H7 (cell line): ENCODE measurements around the gene TICAM1. TPM values are rescaled to one million over a fixed set of nuclear protein-coding genes. Genes with fewer than 3 reads are reported as not detected.
A peak's percentile ranks its signal among the peaks of the same experiment; 100 is the strongest.
"Not testable (repeated sequence)": the region's sequence is repeated elsewhere in the genome, so short reads cannot be mapped to it uniquely, and the experiment has no call there.

Experiments used
- DNase-seq: peaks from one replicate; pipeline ENCODE4 v3.0.0; 2012
- H3K27me3 ChIP-seq: 2 replicates; pipeline ENCODE4 v1.6.0; 2011; ENCODE audit warnings: mild to moderate bottlenecking, low read length; ENCODE audit not compliant: control insufficient read depth, insufficient read depth
- H3K36me3 ChIP-seq: replicated peaks from 2 replicates; pipeline ENCODE4 v1.5.1; 2011; ENCODE audit warnings: low read length; ENCODE audit not compliant: control insufficient read depth, insufficient read depth
- H3K4me3 ChIP-seq: 2 replicates; pipeline ENCODE4 v1.5.1; 2011; ENCODE audit warnings: low read depth, mild to moderate bottlenecking, control low read depth, low read length, moderate library complexity; ENCODE audit not compliant: insufficient read depth
- total RNA-seq: library from RNA; depleted of rRNA; stranded (reverse); fragments of >200 nt; shearing (Covaris generic); gene quantifications from 2 replicates; pipeline ENCODE4 v1.2.3, GENCODE V29; 2014

Gene TICAM1
- total RNA-seq, 1 experiment from 2014 or later, result 0.17 TPM

GRCh38 chr19:4803736-4804695, 27.5 kb downstream of the TICAM1 start:
- DNase-seq, result peak; percentile 96
- Histone ChIP-seq H3K36me3 (no peaks in the 10 kb centered on the region), H3K4me3 (no peak overlapping the region), H3K27me3 (no peaks in the 10 kb centered on the region)

- Histone ChIP-seq H3K4me3 (no peak overlapping the region), H3K36me3 (no peaks in the 10 kb centered on the region)
- DNase-seq, result no peak
Measured at GRCh38 chr19:4802711-4803110, 28.8 kb downstream of the TICAM1 start.

DNA sequence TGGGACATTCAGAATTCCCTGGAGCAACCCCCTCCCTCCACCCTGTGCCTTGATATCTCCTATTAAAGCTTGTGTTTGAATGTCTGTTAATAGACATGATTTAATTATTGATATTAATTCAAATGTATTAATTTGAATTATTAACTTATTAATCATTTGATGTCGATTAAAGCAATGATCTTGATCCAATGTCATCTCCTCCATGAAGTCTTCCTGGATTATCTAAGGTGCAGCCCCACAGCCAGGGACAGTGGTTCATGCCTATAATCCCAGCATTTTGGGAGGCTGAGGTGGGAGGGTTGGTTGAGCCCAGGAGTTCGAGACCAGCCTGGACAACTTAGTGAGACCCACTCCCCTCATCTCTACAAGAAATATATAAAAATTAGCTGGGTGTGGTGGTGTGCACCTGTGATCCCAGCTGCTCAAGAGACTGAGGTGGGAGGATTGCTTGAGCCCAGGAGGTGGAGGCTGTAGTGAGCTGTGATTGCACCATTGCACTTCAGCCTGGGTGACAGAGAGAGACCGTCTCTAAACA, 30.4 kb downstream of the TICAM1 start:
- no peak overlapping the region for H3K4me3 ChIP-seq
- DNase-seq, result no peak
- H3K27me3 ChIP-seq, result no peaks in the 10 kb centered on the region
- H3K36me3 ChIP-seq, result no peaks in the 10 kb centered on the region

More at GRCh38 chr19:4802711-4803110, 28.8 kb downstream of the TICAM1 start:
- no peaks in the 10 kb centered on the region for H3K27me3 ChIP-seq

DNA sequence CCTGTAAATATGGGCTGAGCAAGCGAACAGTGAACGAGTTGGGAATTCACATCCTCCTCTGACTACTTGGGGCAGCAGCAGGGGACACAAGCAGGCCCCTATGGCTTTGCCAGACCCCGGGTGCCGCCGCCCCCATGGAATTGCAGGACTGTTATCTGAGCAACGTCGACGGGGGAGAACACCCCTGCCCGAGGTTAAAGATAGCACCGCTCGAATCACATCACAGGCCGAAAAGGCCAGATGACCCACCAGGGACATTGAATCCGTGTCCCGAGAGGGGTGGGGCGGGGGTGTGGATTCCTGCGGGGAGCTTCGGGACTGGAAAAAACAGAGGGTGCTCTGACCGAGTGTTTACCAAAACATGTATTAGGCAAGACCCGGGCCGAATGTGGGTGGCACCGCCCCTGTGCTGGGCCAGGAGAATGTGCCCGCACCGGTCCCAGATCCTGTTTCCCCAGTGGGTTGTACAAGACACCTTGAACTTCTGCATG, 30.9 kb downstream of the TICAM1 start:
- H3K27me3 ChIP-seq, result no peaks in the 10 kb centered on the region
- no peak overlapping the region for H3K4me3 ChIP-seq
- no peaks in the 10 kb centered on the region for H3K36me3 ChIP-seq
- peak; percentile 48 for DNase-seq

- Histone ChIP-seq H3K27me3 (no peaks in the 10 kb centered on the region), H3K4me3 (no peak overlapping the region), H3K36me3 (peaks cover 14% of the 10 kb centered on the region)
- peak; percentile 33 for DNase-seq
Measured at GRCh38 chr19:4795400-4795799, 36.1 kb downstream of the TICAM1 start.

DNA sequence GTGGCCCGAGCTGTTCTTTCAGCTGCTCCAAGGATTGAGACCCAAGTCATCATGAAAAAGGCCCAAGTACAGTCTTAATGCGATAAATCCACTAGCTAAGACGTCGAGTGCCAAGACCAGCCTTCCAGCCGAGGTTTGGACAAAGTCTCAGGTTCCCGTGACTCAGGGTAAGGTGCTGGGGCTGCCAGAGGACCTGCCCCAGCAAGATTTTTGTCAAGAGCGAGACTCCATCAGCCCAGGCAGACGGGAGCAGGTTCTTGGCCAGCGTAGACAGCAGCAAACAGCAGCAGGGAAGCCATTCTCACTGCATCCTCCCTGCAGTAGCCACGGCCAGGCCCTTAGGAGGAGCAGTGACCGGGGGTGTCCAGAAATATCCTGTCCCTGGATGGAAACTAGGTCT, 36.5 kb downstream of the TICAM1 start:
- Histone ChIP-seq H3K27me3 (no peaks in the 10 kb centered on the region), H3K4me3 (no peak overlapping the region), H3K36me3 (peaks cover 14% of the 10 kb centered on the region)
- peak; percentile 11 for DNase-seq

DNA sequence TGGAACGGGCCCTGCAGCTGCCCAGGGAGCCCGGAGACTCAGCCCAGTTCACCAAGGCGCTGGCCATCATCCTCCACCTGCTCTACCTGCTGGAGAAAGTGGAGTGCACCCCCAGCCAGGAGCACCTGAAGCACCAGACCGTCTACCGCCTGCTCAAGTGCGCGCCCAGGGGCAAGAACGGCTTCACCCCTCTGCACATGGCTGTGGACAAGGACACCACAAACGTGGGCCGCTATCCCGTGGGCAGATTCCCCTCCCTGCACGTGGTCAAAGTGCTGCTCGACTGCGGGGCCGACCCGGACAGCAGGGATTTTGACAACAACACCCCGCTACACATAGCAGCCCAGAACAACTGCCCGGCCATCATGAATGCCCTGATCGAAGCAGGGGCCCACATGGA, 38.2 kb downstream of the TICAM1 start:
- peaks cover 14% of the 10 kb centered on the region for H3K36me3 ChIP-seq
- DNase-seq, H3K4me3 ChIP-seq, H3K27me3 ChIP-seq: not testable (repeated sequence)

DNA sequence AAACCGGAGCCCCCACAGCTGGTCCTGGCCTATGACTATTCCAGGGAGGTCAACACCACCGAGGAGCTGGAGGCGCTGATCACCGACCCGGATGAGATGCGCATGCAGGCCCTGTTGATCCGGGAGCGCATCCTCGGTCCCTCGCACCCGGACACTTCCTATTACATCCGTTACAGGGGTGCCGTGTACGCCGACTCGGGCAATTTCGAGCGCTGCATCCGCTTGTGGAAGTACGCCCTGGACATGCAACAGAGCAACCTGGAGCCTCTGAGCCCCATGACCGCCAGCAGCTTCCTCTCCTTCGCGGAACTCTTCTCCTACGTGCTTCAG, 38.7 kb downstream of the TICAM1 start:
- H3K4me3 ChIP-seq, DNase-seq, H3K27me3 ChIP-seq: not testable (repeated sequence)
- peaks cover 14% of the 10 kb centered on the region for H3K36me3 ChIP-seq

GRCh38 chr19:4792019-4792865, 39.3 kb downstream of the TICAM1 start:
- peaks cover 14% of the 10 kb centered on the region for H3K36me3 ChIP-seq
- H3K27me3 ChIP-seq, result not testable (repeated sequence)
- DNase-seq, result peak; percentile 45
- peak overlapping the region; percentile 78 for H3K4me3 ChIP-seq

DNA sequence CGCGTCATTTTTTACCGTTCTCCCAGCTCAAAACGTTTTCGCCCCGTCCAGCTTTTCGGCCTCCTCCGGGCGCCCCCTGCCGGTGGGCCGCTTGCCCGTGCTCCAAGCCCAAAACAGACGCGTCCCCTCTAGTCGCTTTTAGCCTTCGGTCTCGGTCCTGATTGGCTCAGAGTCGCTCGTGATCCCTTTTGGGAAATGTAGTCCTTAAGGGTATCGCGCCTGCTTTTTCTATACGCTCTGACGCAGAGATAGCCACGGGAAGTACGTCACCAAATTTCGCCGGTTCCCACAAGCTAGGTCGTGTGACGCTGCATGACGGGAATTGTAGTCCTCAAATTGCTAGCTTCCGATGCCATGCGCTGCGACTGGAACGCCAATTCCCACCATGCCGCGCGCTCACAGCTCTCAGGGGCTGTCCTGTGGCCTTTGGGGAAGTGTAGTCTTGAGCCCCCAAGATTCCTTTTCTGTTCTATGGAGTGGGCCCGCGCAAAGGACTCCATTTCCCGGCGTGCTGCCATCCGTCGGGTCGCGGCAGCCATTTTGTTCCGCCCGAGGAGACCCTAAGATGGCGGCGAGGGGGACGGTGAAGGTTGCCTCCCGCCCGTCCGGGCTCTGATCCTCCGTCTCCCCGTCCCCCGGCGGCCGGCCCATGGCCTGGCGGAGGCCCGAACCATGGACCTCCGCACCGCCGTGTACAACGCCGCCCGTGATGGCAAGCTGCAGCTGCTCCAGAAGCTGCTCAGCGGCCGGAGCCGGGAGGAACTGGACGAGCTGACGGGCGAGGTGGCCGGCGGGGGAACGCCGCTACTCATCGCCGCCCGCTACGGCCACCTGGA, 40.1 kb downstream of the TICAM1 start, which contains the start of gene FEM1A:
Gene FEM1A (plus strand): TSS at position 552 of the 836 bp plus-strand sequence. CDS start 121 bp downstream, at position 673.
- Histone ChIP-seq H3K4me3 (peak within 1 kb of the TSS; percentile 78), H3K36me3 (peaks cover 14% of the 10 kb centered on the region), H3K27me3 (no peaks in the 10 kb centered on the region)
- peak; percentile 97 for DNase-seq

- H3K36me3 ChIP-seq, H3K4me3 ChIP-seq, DNase-seq, H3K27me3 ChIP-seq: not testable (repeated sequence)
Measured at GRCh38 chr19:4786412-4787016, 45.0 kb downstream of the TICAM1 start.

GRCh38 chr19:4781801-4782200, 49.7 kb downstream of the TICAM1 start:
- Histone ChIP-seq H3K4me3 (no peak overlapping the region), H3K36me3 (no peaks in the 10 kb centered on the region), H3K27me3 (no peaks in the 10 kb centered on the region)
- no peak for DNase-seq

GRCh38 chr19:4780860-4781259, 50.7 kb downstream of the TICAM1 start:
- no peaks in the 10 kb centered on the region for H3K36me3 ChIP-seq
- no peak overlapping the region for H3K4me3 ChIP-seq
- DNase-seq, result no peak
- H3K27me3 ChIP-seq, result no peaks in the 10 kb centered on the region
